MCF 10A (cell line): ENCODE data around the gene ARHGEF28. TPM values are rescaled to one million over a fixed set of nuclear protein-coding genes. Genes with fewer than 3 reads are reported as not detected.

Experiments used
- BruUV-seq: library from RNA; stranded (reverse); fragments of 400-500 nt; replicated peaks from 2 replicates; lab custom pipeline; 2021; lab: Mats Ljungman, UMichigan
- CTCF ChIA-PET: fragments of 300-600 bp; sonication (Branson Sonifier 250); formaldehyde crosslinking; extraction: SDS; loops from one replicate; lab custom pipeline; 2021; ENCODE audit warnings: antibody characterized with exemption, inconsistent platforms; lab: Yijun Ruan, JAX
- POLR2A ChIA-PET: fragments of 300-600, 350-650 bp; sonication (Branson Sonifier 250); formaldehyde crosslinking; extraction: SDS; loops from one replicate; lab custom pipeline; 2020; ENCODE audit warnings: antibody characterized with exemption, inconsistent platforms; lab: Yijun Ruan, JAX
- DNase-seq: peaks from one replicate; pipeline ENCODE4 v3.0.0-alpha.2; 2018; ENCODE audit not compliant: unreplicated experiment
- H3K27ac Mint-ChIP-seq: one replicate; pipeline ENCODE4 v1.8.0; 2022; ENCODE audit warnings: mild to moderate bottlenecking, low read depth, mixed read lengths; ENCODE audit not compliant: unreplicated experiment
- H3K27me3 Mint-ChIP-seq: one replicate; pipeline ENCODE4 v1.8.0; 2022; ENCODE audit warnings: mixed read lengths; ENCODE audit not compliant: insufficient read depth, unreplicated experiment
- H3K36me3 Mint-ChIP-seq: one replicate; pipeline ENCODE4 v1.8.0; 2022; ENCODE audit warnings: mild to moderate bottlenecking, moderate library complexity, mixed read lengths; ENCODE audit not compliant: insufficient read depth, unreplicated experiment
- H3K4me1 Mint-ChIP-seq: one replicate; pipeline ENCODE4 v1.8.0; 2022; ENCODE audit warnings: mixed read lengths; ENCODE audit not compliant: insufficient read depth, unreplicated experiment
- H3K4me3 Mint-ChIP-seq: one replicate; pipeline ENCODE4 v1.8.0; 2022; ENCODE audit warnings: mild to moderate bottlenecking, moderate library complexity, mixed read lengths; ENCODE audit not compliant: unreplicated experiment
- H3K9me3 Mint-ChIP-seq: one replicate; pipeline ENCODE4 v1.8.0; 2022; ENCODE audit warnings: mixed read lengths; ENCODE audit not compliant: unreplicated experiment
- intact Hi-C: fragments of 100-400 bp; cut with micrococcal nuclease; formaldehyde crosslinking; loops from 2 replicates; pipeline ENCODE4 v1.14.1; 2022
- total RNA-seq: library from RNA; stranded (reverse); gene quantifications from 2 replicates; pipeline ENCODE4 v1.2.3, GENCODE V29; 2022
- TF ChIP-seq, protein P1 (sequence below): fragments of 200-600 bp; IDR thresholded peaks from one replicate; pipeline ENCODE4 v1.8.0; 2022; ENCODE audit warnings: antibody characterized with exemption, mild to moderate bottlenecking; ENCODE audit not compliant: unreplicated experiment

The ARHGEF28 gene
- total RNA-seq, 1 experiment from 2014 or later: 34.8 TPM

DNA sequence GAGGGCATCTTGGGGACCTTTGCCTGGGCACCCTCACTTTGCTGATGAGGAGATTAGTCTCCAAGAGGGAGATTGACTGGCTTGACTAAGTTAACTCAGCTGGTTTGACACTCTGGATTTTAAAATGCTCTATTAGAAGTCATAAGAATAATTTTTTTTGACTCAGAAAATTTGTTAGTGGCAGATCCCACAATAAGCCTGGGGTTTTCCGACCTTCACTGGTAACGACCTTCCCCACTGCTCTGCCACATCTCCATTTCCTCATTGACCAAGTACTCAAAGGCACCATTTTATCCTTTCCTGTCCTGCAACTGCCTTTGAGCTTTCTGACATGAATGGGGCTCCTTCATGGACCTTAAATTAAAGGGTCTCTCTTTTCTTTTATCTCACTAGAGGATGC is 67.0 kb downstream of the ARHGEF28 start:
- ChIA-PET CTCF (interaction anchor here (0.6 to 7.1 kb wide), 38 partner anchors 10 to 158 kb away, joined by 3 to 107 read pairs (median 4); no protein-coding TSS in a partner anchor), POLR2A (interaction anchor here (0.5 to 2.1 kb wide), 4 partner anchors 20 to 1626 kb away, joined by 3 to 13 read pairs (median 4); no protein-coding TSS in a partner anchor)
- H3K4me1 Mint-ChIP-seq: peaks cover 29% of the 10 kb centered on the region
- BruUV-seq: no TSS peak
- no peak overlapping the region for H3K4me3 Mint-ChIP-seq
- H3K9me3 Mint-ChIP-seq: no peaks in the 10 kb centered on the region
- TF ChIP-seq, protein P1, sequence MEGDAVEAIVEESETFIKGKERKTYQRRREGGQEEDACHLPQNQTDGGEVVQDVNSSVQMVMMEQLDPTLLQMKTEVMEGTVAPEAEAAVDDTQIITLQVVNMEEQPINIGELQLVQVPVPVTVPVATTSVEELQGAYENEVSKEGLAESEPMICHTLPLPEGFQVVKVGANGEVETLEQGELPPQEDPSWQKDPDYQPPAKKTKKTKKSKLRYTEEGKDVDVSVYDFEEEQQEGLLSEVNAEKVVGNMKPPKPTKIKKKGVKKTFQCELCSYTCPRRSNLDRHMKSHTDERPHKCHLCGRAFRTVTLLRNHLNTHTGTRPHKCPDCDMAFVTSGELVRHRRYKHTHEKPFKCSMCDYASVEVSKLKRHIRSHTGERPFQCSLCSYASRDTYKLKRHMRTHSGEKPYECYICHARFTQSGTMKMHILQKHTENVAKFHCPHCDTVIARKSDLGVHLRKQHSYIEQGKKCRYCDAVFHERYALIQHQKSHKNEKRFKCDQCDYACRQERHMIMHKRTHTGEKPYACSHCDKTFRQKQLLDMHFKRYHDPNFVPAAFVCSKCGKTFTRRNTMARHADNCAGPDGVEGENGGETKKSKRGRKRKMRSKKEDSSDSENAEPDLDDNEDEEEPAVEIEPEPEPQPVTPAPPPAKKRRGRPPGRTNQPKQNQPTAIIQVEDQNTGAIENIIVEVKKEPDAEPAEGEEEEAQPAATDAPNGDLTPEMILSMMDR: no peak
- DNase-seq: no peak
- intact Hi-C loops: loop anchor here (1.0 to 2.0 kb wide), 3 partner anchors 66 to 102 kb away; partner anchors contain the start of gene ARHGEF28
- no peaks in the 10 kb centered on the region for H3K27me3 Mint-ChIP-seq
- H3K27ac Mint-ChIP-seq: peak overlapping the region; percentile 79
- no peaks in the 10 kb centered on the region for H3K36me3 Mint-ChIP-seq

DNA sequence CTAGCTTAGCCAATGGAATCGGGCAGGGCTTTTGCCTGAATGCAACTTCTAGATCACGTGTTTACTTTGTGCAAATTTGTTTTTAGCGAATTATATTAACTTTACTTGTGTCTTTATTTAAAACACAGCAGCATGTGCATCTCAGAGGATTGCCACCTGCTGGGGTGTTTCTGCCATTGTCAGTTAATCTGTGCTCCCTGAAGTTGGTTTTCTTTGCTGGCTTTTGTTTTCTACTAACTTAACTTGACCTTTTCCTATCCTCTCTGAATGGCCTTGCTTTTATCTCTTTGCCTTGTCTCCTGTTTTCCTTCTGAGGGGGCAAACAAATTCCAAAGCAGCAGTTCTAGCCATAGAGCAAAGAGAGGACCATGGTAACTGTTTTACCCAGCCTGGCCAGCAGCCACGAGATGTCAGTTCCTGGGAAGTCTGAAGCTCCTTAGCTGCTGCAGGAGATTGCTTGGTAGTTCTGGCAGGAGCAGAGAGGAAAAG is 67.6 kb downstream of the ARHGEF28 start:
- H3K4me3 Mint-ChIP-seq: no peak overlapping the region
- no peaks in the 10 kb centered on the region for H3K27me3 Mint-ChIP-seq
- intact Hi-C loops: loop anchor here (1.0 to 2.0 kb wide), 3 partner anchors 67 to 102 kb away; partner anchors contain the start of gene ARHGEF28
- peak; percentile 30 for DNase-seq
- peaks cover 29% of the 10 kb centered on the region for H3K4me1 Mint-ChIP-seq
- BruUV-seq: no TSS peak
- H3K36me3 Mint-ChIP-seq: peaks cover 4% of the 10 kb centered on the region
- ChIA-PET CTCF (interaction anchor here (0.6 to 7.1 kb wide), 49 partner anchors 11 to 762 kb away, joined by 3 to 107 read pairs (median 4); no protein-coding TSS in a partner anchor), POLR2A (interaction anchor here (0.8 to 2.1 kb wide), 6 partner anchors 20 to 102 kb away, joined by 3 to 13 read pairs (median 4); no protein-coding TSS in a partner anchor)
- H3K9me3 Mint-ChIP-seq: no peaks in the 10 kb centered on the region
- peak overlapping the region; percentile 79 for H3K27ac Mint-ChIP-seq
- TF ChIP-seq, protein P1: peak; percentile 29

- H3K9me3 Mint-ChIP-seq: no peaks in the 10 kb centered on the region
- intact Hi-C loops: no loop called here
- ChIA-PET POLR2A (interaction anchor here (0.8 to 2.1 kb wide), 5 partner anchors 21 to 103 kb away, joined by 3 to 13 read pairs (median 4); no protein-coding TSS in a partner anchor), CTCF (interaction anchor here (0.6 to 7.1 kb wide), 30 partner anchors 12 to 761 kb away, joined by 3 to 107 read pairs (median 6); no protein-coding TSS in a partner anchor)
- no peak overlapping the region for H3K27ac Mint-ChIP-seq
- no peaks in the 10 kb centered on the region for H3K27me3 Mint-ChIP-seq
- TF ChIP-seq, protein P1: no peak
- no TSS peak for BruUV-seq
- peaks cover 29% of the 10 kb centered on the region for H3K4me1 Mint-ChIP-seq
- H3K36me3 Mint-ChIP-seq: peaks cover 7% of the 10 kb centered on the region
- no peak overlapping the region for H3K4me3 Mint-ChIP-seq
- no peak for DNase-seq
These were observed 68.1 kb downstream of the ARHGEF28 start for GRCh38 chr5:73694089-73694488.

- no peaks in the 10 kb centered on the region for H3K9me3 Mint-ChIP-seq
- H3K36me3 Mint-ChIP-seq: peaks cover 7% of the 10 kb centered on the region
- H3K27ac Mint-ChIP-seq: no peak overlapping the region
- no TSS peak for BruUV-seq
- H3K4me3 Mint-ChIP-seq: no peak overlapping the region
- ChIA-PET CTCF (interaction anchor here (0.6 to 7.1 kb wide), 3 partner anchors 71 to 106 kb away, joined by 3 to 107 read pairs (median 3); no protein-coding TSS in a partner anchor), POLR2A (interaction anchor here (1.0 to 1.6 kb wide), 2 partner anchors 10 to 13 kb away, joined by 3 to 4 read pairs; no protein-coding TSS in a partner anchor)
- TF ChIP-seq, protein P1: no peak
- no peak for DNase-seq
- peaks cover 26% of the 10 kb centered on the region for H3K4me1 Mint-ChIP-seq
- no peaks in the 10 kb centered on the region for H3K27me3 Mint-ChIP-seq
- intact Hi-C loops: no loop called here
These were observed 72.0 kb downstream of the ARHGEF28 start for GRCh38 chr5:73698011-73698410.
